ENCODE data around the gene LRRK1.

LRRK1 gene

GRCh38 chr15:101119181-101119580 is 200.0 kb downstream of the LRRK1 start:
- no peaks in the 10 kb centered on the region for H3K9me3 ChIP-seq
- no peaks in the 10 kb centered on the region for H3K27me3 ChIP-seq
- no peaks in the 10 kb centered on the region for H3K36me3 ChIP-seq
- no peak for TF ChIP-seq CTCF (IDR thresholded peaks at IDR 0.05; ENCODE audit: low read depth, low read length)
- no peak overlapping the region for H3K4me3 ChIP-seq (ENCODE audit: low read depth, low read length)
- H3K4me1 ChIP-seq: peaks cover 17% of the 10 kb centered on the region
- DNase-seq: no peak
